NOMO-1 treated with dmso at 0.1 percent for 144 hours (cell line): Measurements from ENCODE around the gene CDC14A.
"Not testable (repeated sequence)": the region's sequence is repeated elsewhere in the genome, so short reads cannot be mapped to it uniquely, and the experiment has no call there.

Source experiments
- DNase-seq: peaks from one replicate; lab custom pipeline; 2025; ENCODE audit not compliant: unreplicated experiment; lab: John Stamatoyannopoulos, UW

The CDC14A gene

DNA sequence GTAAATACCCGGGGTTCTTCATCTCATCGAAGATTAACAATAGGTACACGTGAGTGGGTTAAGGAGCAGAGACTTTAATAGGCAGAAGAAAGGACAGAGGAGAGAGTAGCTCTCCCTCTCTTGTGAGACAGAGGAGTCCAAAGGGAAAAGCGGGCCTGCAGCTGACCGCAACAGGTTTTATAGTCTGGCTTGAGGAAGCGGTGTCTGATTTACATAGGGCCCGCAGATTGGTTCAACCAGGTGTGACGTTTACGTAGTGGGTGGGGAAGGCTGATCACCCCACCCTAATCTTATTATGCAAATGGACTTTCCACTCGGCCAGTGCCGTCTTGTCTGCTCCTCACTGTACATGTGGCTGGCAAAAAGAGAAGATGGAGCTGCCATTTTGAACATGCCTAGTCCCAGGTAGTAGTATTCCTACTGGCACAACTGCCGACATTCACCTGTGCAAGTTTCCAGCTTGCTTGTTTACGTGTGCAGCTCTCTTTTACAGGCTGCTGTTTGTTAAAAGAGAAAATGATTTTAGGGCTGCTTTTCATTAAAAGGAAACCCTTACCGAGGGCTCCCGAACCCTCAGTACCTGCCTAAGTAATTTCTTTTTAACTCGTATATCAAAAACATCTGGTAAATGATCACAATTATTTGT, 10.6 kb downstream of the CDC14A start:
- DNase-seq: no peak

DNA sequence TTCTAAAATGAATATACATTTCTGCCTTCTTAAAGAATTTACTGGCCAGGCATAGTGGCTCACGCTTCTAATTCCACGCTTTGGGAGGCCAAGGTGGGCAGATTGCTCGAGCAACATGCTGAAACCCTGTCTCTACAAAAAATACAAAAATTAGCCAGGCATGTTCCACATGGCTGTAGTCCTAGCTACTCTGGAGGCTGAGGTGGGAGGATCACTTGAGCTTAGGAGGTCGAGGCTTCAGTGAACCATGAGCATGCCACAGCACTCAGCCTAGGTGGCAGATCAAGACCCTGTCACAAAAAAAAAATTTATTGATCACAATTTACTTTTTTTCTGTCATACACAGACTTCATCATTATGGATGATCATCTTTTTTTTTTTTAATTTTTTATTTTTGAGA, 11.5 kb downstream of the CDC14A start:
- DNase-seq: no peak

DNA sequence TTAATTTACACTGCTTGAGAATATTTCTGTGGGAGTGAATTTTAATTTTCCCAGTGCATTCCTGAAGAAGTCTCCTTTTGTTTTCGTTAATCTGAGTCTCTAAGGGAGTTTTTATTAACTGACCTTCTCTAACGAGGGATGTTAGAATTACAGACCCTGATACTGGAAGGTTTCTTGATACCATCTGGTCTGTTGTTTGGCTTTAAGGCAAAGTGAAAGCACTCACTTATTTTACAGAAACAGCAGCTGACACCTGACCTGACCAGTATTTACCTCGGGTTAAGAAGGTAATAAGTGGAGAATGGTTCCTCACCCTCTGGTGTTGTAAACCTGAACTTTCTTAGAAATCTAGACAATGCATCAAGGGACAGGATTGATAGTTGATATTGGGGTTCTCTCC, 12.4 kb downstream of the CDC14A start:
- no peak for DNase-seq

DNA sequence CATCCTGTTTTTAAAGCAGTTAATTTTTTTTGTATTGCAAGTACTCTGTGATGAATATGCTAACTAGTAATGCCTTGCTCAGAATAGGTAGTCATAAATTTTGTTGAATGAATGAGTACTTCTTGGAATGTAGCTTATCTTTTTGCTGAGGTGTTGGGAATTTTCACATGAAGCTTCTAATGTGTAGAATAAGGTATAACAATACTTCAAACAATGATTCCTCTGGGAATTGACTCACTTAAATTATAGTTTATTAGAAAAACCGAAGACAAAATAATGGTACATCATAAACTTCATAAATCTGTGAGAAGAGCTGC, 13.9 kb downstream of the CDC14A start:
- DNase-seq: no peak

DNA sequence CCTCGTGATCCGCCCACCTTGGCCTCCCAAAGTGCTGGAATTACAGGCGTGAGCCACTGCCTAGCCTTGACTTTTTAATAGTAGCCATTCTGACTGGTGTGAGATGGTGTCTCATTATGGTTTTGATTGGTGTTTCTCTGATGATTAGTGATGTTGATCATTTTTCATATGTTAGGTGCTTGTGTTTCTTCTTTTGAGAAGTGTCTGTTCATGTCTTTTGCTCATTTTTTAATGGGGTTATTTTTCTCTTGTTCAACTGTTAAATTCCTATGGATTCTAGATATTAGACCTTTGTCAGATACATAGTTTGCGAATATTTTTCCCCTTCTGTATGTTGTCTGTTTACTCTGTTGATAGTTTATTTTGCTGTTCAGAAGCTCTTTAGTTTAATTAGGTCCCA, 17.0 kb downstream of the CDC14A start:
- DNase-seq: not testable (repeated sequence)

DNA sequence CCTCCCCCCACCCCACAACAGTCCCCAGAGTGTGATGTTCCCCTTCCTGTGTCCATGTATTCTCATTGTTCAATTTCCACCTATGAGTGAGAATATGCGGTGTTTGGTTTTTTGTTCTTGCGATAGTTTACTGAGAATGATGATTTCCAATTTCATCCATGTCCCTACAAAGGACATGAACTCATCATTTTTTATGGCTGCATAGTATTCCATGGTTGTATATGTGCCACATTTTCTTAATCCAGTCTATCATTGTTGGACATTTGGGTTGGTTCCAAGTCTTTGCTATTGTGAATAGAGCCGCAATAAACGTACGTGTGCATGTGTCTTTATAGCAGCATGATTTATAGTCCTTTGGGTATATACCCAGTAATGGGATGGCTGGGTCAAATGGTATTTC, 21.6 kb downstream of the CDC14A start:
- not testable (repeated sequence) for DNase-seq

DNA sequence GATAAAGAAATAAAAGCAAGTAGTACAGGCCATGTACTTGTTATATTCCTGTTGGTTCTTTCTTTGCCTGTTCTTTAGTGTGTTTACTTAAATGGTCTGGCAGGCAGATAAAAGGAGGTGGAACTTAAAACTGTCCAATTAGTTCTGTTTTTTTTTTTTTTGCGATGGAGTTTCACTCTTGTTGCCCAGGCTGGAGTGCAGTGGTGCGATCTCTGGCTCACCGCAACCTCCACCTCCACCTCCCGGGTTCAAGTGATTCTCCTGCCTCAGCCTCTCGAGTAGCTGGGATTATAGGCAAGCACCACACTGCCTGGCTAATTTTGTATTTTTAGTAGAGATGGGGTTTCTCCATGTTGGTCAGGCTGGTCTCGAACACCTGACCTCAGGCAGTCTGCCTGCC, 24.6 kb downstream of the CDC14A start:
- DNase-seq: not testable (repeated sequence)

DNA sequence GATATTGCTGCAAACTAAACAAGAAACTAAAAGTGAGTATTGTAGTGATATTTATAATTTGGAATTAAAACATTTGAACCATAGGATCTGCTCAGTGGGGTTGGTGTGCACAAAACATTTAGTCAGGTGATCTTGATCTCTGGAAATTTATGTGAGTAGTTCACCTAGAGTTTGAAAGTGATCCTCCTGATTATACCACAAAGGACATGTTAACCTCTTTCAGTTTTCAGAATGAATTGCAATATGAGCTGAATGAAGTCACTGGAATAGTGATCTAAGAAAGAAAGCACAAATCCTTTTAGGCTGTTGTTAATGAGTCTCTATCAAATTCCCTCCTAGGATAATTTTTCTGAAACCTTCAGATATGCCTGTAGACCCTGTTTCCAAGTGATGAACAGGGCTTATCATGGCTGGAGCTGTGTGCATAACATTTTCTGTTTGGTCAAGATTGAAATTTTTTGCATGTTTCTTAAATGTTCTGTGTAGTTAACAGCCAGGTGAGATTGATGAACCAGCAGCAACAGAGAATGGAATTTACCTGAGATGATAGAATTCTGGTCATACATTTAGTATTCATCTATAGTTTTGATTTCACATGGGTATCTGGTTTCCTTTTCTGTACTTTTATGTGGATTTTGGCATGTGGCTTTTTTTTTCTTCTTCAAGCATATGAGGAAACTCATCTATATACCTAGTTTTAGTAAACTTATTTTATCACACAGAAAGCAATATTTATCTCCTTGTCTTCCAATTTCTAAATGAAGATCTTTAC, 25.5 kb downstream of the CDC14A start:
- no peak for DNase-seq

DNA sequence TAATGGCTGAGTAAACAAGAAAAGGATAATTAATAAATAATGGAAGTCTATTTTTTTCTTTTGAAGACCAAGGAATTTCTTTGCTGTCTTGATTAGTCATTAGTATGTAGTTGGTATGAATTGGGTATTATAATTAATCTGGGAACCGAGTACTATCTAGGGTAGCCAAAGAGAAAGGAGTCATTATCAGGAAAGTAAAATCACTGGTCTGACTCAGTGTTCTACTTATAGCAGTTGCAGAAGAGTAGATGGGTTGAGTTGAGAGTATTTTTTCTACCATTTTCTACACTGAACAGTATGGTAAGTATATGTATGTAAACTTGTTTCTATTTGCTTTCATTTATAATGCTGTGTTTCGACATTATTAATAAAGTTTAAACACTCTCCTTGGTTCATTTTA, 26.6 kb downstream of the CDC14A start:
- DNase-seq: no peak

DNA sequence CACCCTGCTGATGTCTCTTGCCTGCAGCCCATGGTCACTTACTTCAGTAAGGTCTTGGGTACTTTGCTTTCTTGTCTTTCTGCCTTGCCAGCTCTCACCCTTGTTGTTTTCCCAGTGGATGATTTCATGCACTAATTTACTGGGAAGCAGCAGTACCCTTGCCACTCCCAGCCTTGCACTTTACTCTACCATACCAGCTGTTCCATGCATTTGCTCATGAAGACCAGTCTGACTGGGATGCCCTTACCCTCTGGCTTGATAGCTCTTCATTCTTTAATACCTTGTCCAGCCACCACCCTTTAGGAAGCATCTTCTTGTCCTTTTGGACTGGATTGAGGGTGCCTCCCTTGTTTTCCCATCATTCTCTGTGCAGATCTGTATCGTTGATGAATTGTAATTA, 28.3 kb downstream of the CDC14A start:
- DNase-seq: no peak

DNA sequence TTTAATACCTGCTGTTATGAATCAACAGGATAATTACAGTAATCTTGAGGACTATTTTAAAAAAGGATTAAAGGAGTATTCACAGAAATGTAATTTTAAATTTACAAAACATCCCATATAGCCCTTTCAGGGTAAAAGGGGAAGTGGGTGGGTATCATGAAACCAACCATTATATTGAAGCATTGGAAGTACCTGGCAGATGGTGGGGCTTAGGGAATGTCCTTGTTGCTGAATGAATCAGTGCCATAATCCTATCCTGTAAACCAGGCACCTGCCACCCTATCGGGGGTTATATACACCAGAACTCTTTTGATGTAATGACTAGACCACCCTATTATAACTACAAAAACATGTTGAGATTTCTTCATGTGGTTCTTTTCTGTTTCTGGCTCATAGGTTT, 30.4 kb downstream of the CDC14A start:
- DNase-seq: peak; percentile 3

DNA sequence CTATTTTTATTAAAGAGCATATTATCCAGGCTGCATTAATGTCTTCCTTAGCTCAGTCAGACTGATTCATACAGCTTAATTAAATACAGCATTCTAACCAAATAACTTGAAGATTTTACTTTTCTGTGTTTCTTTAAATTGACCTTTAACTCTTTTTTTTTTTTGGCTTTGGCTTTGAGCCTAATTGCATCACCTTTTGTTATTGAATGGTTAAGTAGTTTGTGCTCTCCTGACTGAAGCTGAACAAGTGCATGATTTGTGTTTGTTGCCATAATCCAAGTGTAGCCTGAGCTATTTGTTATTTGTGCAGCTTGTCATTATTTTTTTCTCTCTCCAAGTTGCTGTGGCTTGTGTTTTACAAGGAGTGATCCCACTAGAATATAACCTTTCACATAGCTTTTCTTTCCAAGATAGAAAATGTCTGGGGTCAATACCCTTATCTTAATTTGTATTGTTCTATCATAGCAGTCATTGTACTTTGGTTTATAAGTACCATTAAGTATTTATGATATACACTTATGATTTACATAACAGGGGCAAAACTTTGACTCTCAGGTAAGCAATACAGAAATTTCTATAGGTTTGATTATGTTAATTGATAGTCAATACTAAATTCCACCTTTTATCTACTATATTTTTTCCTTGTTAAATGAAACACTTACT, 31.6 kb downstream of the CDC14A start:
- no peak for DNase-seq

DNA sequence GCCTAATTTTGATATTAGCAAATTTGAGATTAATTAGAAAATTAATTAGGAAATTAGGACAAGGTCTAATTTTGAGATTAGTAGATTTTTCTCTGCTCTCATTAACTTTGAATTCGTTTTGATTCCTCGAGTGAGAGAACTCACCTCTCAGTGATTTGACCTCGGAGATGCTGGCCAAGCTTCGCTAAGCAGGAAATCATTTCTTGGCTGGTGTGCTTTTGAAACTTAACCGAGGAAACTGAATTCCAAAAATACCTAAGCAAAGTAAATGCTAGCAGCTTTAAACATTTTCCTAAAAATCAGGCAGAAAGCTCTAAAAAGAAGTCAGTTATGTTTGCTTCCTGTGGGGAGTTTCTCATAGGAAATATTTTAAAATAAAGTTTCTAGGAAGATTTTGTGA, 34.9 kb downstream of the CDC14A start:
- no peak for DNase-seq

DNA sequence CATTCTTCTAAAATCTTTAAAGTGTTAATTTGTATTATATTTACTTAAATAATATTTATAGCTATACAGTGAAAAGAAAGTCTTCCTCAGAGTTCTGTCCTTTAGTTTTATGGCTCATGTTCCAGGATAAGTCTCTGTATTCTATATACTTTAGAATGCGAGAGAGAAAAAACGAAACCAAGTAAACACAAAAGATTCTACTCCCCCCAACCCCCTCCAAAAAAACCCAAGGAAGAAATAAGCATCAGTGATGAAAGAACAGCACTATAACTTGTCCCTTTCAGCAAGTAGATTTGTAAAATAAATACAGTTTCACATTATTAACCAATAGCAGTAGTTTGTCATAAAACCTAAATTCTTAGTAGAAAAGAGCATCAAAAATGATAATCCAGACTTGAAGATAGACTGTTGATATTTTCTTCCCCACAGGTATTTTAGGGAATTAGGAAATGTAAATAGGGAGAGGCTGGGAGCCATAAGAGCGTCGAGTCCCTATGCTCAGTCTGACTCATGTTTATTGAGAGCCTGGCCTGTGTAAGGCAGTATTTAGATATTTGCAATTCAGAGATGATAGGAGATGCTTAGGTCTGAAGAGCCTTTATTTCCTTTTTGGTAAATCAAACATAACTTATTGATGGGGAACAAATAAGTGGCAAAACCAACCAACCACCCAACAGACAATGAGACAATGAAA, 35.5 kb downstream of the CDC14A start:
- DNase-seq: no peak

DNA sequence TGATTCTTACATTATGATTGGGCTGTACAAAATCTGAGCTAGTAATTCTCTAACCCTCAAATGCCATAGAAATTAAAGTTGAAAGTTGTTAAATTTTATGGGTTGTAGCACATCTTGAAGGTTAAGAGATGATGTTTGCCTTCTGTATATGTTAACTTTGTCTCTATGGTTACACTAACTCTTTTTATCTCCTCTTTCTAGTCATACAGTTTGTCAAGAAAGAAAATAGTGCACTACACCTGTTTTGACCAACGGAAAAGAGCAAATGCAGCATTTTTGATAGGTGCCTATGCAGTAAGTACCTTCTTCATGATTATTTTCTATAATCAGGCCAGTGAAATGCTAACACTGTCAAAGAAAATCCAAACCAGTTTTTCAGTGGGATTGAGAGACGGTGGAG, 38.2 kb downstream of the CDC14A start:
- DNase-seq: no peak

DNA sequence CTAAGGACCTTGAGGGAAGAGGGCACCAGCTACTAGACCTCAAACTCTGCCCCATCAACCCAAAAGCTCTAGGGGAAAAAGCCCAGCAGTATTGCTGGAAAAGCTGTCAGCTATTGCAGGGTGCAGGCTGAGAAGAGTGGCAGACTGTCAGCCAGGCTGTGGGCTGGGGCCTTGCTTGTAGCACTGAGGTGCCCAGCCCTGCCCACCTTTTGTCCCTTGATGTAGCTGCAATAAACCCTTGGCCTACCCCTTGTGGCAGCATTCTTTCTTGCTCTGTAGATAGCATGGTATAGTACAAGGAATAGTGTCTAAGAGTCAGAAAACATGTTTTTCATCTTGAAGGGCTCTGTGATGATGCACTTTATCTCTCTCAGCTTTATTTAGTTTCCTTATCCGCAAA, 39.4 kb downstream of the CDC14A start:
- DNase-seq: no peak

DNA sequence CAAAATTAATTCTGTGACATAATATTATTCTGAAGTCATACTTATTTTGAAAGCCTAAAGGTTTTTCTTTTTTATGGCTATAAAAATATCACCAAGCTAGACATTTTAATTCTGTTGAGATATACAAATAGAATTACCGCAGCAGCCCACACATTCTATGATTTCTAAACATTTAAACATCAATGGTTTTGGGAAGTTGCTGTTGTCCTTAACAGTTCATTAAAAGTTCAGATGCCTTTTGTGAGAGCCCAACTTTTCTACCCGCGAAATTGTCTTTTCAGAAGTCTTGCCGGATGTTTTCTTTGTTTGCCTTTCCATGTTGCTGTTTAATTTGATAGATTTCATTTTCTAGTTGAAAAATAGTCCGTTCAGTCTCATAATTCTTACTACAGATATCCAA, 40.5 kb downstream of the CDC14A start:
- DNase-seq: no peak

DNA sequence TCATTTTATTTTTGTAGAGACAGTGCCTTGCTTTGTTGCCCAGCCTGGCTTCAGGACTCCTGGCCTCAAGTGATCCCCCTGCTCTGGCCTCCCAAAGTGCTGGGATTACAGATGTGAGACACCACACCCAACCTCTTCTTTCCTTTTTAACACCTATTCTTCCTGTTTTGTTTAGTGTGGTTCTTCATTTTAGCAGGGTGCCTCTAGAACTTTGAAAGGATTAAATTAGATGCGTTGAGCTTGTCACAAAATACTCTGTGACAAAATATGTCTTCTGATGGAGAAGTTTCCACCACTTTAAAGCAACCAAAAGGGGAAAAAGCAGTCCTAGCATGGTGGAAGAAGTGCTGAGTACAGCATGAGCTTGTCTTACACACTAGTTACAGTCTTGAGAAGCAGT, 42.0 kb downstream of the CDC14A start:
- DNase-seq: peak; percentile 5

DNA sequence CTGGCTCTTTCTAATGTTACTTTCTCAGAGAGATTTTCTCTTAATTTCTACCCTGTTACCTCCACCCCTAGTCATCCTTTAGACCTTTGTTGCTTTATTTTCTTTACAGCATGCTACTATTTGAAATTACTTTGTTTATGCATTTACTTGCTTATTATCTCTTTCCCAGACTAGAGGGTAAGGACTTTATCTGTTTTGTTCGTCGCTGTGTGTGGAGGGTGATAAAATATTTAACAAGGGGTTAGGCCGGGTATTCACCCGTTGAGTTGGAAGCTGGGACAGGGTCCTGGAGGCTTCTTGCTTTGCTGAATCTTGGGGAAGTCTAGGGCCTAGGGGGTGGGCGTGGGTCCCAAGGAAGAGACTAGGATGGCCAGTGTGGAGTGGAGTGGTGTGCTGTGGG, 43.6 kb downstream of the CDC14A start:
- no peak for DNase-seq

DNA sequence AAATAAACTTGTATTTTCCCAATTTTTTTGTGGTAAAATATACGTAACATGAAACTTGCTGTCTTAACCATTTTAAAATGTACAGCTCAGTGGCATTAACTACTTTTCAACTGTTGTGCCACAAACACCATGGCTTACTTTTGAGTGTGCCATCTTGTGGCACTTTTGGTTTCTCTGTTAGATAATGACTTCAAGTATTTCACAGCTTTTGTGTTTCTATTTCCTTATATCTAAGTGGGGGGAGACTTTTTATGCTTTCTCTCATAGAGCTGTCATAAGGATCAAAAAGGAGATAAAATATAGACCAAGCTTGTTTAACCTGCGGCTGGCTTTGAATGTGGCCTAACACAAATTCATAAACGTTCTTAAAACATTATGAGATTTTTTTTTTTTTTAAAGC, 44.3 kb downstream of the CDC14A start:
- no peak for DNase-seq

DNA sequence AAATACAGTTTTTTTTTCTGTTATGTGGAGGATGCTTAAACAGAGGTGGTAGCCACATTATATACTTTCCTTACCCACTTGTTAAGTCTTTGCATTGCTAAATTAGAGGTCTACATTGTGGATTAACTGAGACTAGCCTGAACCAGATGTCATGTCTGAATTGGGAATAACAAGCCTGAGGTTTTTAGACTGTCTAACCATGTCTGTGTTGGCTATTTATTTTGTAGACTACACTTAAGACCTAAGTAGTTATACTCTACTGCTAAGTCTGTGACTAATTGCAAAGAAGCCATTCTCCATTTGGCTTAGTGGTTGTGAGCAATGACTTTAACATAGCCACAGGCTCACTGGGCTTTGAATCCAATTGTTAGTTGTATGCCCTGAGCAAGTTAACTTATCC, 45.4 kb downstream of the CDC14A start:
- DNase-seq: no peak

DNA sequence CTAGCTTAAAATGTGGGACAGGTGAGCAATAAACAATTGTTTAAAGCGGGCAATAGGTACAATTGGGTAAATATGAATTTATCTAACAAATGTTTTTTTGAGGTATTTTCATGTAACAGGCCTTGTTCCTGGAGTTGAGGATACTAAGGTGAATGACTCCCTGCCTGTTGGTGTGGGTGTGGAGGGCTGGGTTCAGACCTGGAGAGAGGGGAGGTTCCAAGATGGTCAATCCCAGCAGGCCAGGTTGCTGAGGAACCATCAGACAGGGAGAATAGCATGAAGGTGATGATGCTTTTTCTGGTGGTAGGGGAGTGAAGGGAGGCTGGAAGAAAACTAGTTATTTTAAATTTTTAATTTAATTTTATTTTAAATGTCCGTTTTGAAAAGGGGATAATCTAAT, 46.3 kb downstream of the CDC14A start:
- DNase-seq: no peak
